HUDEP-2 (cell line): ENCODE data around the gene SP7.
"Not testable (repeated sequence)": the region's sequence is repeated elsewhere in the genome, so short reads cannot be mapped to it uniquely, and the experiment has no call there.

Source experiments
- DNase-seq, 76 experiments: peaks; one replicate each; lab custom pipeline; 2025; ENCODE audit not compliant: unreplicated experiment in 76 of 76; lab: John Stamatoyannopoulos, UW

SP7 gene

DNA sequence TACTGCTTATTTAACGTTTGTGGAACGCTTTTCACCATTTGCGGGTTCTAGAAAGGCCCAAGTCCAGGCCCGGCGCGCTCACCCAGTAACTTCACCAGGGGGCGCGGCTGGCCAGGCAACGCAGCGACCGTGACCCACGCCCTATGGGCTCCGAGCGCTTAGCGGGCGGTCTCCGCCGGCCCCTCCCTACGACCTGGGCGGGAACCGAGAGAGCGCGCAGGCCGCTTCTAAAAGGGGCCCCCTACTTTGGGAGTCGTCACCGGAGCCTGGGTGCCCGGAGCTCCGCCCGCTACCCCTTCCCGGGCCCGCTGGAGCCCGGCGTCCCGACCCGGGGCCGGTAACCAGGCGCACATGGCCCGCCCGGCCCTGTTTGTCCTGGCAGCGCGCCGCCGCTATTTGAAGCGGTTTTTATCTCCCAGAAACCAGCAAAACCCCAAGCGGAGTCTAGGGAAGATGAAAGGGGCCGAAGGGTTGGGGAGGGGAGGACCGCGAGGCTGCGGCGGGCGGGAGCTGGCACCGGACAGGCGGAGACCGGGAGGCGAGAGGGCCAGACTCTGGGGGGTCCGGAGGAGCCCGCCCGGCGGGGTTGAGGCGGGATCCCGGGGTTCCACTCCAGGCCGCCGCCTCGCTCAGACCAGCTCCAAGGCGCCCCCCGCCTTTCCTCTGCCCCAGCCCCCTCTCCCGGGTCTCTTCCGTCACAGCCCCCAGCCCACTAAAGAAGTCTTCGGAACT lies 11.2 kb downstream of the SP7 start:
- peak in 75 of 76 experiments; percentile 38 to 93 (median 87) for DNase-seq

DNA sequence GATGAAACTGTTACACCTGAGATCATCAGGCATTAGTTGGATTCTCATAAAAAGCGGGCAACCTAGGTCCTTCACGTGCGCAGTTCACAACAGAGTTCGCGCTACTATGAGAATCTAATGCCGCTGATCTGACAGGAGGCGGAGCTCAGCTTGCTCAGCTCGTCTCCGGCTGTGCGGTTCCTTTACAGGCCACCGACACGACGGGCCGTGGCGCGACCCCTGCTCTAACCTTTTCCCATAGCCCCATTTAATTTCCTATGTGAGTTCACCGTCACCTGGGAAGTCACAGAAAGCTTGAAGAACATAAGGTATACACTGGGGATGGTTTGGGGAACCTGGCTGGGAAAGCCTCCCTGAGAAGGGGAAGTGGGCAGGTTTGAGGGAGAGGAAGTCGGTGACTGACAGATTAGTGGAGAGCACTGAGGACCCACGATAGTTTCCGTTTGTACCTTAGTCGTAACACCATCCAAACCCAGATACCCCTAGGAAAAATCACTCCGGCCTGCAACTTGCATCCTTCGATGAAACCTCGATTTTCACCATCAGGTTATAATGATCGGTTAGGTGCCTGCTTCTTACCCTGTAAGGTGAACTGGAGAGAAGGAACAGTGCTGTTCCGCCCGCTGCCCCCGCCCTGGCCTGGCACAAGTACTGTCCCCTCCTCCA lies 11.9 kb downstream of the SP7 start:
- DNase-seq, result peak in 46 of 76 experiments; percentile 5 to 69 (median 33)

DNA sequence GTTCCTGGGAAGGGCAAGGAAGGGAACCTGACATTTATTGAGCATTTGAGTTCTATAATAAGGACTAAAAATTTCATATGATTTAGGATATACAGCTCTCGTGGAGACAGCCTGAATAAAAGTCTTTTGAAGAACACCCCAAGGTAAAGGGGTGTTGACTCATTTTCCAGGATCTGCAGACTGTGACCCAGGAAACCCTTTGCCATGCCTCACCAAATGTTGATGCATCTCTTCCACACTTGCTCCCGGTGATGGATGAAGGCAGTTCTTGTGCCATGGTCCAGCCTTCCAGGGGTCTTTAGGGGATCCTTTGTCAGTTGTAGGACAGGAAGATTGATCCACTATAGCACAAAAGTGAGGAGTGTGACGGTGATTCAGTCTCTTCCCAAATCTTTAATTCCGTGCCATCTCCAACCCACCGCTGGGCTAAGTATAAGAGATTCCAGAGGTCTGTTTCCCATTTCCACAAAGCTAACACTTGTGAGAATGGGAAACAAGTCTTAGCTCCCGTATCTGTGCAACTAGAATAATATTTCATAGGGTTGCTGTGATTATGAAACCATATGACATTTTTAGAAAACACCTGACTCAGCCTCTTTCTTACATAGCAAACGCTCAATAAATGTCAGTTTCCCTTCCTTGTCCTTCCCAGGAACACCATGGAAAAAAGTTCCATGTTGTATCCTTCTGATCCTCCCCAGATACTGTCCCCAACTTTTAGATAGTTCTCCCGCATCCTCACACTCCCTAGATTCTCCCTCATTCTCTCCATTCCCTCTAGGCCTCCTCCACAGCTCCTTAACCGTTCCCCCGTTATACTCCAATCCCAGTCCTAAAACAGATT lies 15.6 kb downstream of the SP7 start:
- DNase-seq, result no peak

DNA sequence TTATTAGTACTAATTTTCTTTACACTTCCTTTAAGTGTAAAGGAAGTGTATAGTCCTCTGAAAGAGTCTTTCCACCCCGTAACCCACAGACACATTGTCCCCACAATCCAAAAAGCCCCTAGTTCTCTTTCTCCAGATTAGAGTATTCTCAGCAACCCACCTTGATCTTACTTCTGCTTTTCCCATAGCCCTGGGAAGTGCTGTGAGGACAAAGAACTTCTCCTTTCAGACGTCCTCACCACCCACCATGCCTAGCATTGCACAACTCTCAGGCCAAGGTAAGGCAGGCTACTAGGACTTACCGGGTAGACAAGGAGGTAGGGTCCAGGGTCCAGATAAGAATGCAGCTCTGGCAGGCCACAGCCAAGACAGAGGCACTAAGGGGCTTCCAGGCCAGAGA lies 22.2 kb downstream of the SP7 start:
- DNase-seq, result no peak

DNA sequence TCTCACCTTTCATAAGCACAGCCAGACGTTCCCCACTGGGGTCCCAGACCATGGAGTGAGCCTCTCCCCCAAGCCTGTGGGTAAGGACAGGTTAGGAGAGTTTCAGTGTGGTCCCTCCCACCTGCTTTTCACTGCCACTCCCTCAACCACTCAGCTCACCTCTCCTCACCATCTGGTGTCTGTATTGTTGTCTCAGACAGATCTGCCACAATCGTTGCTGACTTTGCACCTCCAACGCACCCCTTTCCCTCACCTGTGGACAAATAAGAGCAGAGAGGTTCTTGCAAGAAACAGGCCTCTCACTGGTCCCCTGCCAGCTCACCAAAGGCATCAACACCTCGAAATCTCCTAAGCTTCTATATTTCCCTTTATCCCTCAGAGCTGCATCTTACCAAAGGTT lies 27.9 kb downstream of the SP7 start:
- DNase-seq, result no peak

DNA sequence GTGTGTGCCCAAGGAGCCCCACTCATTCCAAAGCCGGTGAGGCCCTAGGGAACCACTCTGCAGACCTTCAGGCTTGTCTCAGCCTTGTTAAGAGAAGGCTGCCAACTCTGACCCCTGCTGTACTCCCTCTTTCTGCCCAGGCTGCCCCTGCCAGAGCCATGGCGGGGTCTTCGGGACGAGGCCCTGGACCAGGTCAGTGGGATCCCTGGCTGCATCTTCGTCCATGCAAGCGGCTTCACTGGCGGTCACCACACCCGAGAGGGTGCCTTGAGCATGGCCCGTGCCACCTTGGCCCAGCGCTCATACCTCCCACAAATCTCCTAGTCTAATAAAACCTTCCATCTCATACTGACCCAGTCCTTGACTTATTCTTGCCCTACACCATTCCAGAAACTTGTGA lies 29.3 kb downstream of the SP7 start:
- no peak for DNase-seq

DNA sequence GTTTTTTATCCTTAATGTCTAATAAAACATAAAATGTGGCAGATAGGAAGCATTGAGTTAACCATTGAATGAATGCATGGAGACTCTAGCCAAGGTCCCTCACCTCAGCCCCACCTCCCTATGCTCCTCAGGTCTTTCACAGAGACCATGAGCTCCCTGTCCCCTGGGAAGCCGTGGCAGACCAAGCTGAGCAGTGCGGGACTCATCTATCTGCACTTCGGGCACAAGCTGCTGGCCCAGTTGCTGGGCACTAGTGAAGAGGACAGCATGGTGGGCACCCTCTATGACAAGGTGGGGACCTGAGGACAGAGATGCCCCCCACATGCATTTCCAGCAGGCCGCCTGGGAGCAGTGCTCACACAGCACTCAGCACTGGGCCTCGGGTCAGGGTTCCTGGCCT lies 33.3 kb downstream of the SP7 start:
- DNase-seq, result no peak

DNA sequence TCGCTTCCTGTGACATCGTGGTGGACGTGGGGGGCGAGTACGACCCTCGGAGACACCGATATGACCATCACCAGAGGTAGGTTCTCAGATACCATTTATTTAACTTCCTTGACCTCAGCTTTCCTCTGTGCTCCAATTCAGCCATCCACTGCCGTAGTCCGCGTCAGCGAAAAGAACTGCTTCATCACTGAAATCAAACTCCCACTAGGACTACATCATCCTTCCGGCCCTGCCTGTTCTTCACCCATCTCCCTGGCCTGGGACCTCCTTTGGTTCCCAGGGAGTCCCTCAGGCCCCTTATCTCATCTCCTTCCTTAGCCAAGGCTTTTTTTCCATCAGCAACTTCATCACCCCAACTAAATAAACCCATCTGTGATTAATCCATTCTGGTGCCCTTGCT lies 36.0 kb downstream of the SP7 start:
- peak in 1 of 76 experiments; percentile 7 for DNase-seq

DNA sequence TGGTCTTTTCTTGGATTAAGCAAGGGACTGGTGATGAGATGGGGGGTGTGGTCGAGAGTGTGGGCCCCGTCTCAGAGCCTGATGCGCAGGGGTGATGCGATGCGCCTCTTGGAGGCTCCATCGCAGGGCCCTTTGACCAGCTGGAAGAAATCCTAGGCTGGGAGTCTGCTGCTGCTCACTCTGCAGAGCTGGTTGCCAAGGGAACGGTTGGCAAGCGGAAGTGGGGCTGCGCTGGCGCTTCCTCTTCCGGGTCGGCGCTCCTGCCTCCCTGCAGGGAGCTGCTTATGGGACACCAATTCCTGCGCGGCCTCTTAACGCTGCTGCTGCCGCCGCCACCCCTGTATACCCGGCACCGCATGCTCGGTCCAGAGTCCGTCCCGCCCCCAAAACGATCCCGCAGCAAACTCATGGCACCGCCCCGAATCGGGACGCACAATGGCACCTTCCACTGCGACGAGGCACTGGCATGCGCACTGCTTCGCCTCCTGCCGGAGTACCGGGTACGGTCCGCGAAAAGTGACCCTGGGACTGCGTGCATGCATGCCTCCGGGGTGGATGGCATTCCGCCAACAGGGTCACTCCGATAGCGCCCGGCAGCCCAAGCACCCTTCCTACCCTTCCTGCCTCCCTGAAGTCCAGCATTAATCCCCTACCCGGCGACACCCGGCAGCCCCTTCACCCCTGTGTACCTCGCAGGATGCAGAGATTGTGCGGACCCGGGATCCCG lies 36.5 kb downstream of the SP7 start, which contains the start of gene MYG1:
Gene MYG1, plus strand, starts transcription at position 242 of the 727 bp plus-strand sequence. Its CDS starts 43 bp downstream, at position 285.
- DNase-seq, result peak in 74 of 76 experiments; percentile 42 to 88 (median 79)

DNA sequence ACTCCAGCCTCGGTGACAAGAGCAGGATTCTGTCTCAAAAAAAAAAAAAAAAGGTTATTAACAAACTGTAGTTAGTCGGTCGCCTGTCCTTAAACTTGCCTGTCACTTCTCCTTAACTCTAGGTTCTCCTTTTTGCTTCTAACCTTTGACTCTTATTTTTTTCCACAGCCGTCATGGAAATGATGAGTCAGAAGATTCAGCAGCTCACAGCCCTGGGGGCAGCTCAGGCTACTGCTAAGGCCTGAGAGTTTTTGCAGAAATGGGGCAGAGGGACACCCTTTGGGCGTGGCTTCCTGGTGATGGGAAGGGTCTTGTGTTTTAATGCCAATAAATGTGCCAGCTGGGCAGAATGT lies 37.1 kb downstream of the SP7 start:
- DNase-seq, result peak in 37 of 76 experiments; percentile 3 to 80 (median 45)

DNA sequence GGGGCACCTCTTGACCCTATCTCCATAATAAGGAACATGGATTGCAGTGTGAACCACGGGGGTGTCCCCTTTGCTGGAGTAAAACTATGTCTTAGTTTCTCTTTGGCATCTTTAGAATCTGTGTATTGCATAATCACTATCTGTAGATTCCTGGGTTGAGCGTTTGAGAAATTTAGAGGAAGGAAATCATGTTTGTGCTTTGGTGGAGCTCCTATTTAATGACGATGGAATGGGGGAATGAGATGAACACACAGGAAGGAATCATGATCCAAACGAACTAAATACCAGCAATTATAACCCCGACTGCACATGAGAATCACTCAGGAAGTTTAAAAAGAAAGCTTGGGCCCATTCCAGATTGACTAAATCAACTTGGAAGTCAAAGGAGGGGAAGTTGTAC lies 38.0 kb downstream of the SP7 start:
- DNase-seq, result no peak

DNA sequence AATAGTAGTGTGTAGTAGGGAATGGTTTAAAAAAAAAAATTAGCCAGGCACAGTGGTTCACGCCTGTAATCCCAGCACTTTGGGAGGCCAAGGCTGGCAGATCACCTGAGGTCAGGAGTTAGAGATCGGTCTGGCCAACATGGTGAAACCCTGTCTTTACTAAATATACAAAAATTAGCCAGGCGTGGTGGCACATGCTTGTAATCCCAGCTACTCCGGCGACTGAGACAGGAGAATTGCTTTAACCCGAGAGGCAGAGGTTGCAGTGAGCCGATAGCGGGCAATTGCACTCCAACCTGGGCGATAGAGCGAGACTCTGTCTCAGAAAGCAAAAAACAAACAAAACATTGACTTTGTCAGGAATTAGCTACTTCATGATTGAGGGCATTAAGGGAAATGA lies 39.0 kb downstream of the SP7 start:
- not testable (repeated sequence) for DNase-seq

DNA sequence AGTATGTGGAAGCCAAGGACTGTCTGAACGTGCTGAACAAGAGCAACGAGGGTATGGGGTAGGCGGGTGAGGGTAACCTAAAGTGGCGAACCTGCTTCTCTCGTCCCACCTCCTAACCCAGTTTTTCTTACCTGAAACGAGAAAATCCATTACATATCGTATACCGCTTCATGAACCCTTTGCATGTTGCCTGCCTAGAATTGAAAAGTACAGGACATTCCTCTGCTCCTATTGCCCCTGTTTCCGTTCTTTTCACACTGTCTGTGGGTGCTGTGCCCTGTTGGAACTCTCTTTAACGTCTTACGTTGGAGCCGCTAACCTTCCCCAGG lies 40.3 kb downstream of the SP7 start:
- DNase-seq, result no peak

DNA sequence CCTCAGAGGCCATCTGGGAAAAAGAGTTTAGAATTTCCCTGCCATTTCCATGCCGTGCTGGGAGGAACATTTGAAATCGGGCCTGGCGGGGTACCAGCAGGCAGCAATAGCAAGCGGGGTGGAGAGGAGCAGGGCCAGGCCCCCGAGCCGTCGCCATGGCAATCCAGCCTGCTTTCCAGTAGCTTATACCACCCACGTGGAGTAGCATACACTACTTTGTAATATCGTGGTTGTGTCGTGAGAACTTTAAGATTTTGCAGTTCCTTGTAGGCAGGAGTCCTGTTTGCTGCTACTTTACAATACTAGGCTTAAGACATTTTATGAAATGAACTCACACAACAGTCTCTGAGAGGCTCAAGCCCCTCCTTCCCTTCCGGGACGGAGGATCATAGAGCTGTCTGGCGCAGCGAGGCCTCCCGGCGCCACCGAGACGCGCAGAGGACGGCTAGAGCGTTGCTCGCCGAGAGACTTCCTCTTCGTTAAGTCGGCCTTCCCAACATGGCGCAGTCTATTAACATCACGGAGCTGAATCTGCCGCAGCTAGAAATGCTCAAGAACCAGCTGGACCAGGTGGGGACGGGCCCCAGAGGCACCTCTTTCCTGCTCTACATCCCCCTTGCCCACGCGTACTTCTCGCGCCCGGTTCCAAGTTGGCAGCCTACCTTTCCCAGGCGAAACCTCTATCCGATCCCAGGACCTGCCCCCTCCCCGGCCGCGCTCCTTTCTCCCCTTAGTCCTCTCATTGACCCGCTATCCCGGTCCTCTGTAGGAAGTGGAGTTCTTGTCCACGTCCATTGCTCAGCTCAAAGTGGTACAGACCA lies 40.9 kb downstream of the SP7 start, which contains the start of gene PFDN5:
Gene PFDN5, plus strand, starts transcription at position 473 of the 821 bp plus-strand sequence. Its CDS starts 26 bp downstream, at position 499.
- peak in 74 of 76 experiments; percentile 26 to 89 (median 76) for DNase-seq

DNA sequence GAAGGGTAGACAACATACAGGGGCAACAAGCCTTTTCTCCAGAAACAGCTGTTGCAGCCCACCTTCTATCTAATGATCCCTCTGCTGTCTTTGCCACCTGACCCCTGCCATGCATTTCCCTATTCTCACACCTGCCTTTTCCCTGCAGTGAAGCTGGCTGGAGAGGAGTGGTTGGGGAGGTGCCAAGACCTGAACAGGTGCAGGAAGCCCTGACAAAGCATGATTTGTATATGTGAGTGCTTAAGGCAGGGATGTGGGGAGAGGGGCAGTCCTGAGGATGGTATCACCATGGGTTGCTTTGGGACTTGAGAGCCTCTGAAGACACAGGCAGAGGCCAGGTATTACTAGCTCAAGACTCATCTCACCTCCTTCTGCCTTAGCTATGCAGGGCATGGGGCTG lies 43.7 kb downstream of the SP7 start:
- DNase-seq, result no peak

DNA sequence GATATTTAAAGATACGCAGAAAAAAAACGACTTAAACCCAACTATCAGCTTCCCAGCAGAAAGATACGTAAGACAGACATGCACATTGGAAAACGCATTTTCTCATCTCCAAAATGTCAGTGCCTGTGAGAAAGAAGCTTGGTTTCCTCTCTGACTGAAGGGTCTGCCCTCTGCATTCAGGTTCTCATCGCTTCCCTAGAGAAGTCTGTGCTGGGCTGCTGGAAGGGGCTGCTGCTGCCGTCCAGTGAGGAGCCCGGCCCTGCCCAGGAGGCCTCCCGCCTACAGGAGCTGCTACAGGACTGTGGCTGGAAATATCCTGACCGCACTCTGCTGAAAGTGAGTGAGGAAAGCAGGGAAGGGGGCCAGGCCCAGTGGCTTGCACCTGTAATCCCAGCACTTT lies 45.5 kb downstream of the SP7 start:
- no peak for DNase-seq

DNA sequence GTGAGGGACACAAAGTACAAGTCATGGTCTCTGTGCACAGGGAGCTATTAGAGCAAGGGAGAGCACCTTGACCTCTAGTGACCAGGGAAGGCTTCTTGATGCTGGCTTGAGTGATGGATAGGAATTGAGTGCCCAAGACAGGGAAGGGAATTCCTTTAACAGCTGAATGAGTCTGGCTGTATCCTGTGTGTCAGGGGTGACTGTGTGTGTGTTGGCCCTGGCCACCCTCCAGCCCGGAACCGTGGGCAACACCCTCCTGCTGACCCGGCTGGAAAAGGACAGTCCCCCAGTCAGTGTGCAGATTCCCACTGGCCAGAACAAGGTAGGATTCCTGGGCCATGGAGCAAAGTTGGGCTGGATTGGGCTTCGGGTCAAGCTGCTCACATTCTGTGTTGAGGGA lies 46.3 kb downstream of the SP7 start:
- DNase-seq, result no peak

DNA sequence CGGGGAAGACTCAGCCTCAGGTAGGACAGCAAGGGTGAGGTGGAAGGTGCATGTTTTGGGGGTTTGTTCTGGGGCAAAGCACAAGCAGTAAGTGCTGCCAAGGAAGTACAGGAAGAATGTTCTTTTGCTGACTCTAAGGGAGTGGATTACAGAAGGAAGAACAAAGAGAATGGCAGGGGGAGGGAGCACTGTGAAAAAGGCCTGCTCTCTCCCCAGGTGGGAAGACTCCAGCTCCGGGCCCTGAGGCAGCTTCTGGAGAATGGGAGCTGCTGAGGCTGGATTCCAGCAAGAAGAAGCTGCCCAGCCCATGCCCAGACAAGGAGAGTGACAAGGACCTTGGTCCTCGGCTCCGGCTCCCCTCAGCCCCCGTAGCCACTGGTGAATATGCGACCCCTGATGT lies 47.8 kb downstream of the SP7 start:
- no peak for DNase-seq

DNA sequence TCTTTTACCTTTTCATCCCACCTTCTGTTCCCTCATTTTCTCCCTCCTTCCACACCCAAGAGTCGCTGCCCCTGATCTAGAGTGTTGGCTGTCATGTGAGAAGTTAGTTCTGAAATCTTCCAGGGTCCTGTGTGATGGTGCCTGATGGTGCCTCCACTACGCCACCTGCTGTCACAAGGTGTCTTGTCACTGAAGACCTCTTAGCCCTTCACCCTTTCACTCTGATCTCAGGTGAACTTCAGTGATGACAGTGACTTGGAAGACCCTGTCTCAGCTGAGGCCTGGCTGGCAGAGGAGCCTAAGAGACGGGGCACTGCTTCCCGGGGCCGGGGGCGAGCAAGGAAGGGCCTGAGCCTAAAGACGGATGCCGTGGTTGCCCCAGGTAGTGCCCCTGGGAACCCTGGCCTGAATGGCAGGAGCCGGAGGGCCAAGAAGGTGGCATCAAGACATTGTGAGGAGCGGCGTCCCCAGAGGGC lies 48.4 kb downstream of the SP7 start:
- DNase-seq, result peak in 50 of 76 experiments; percentile 3 to 62 (median 32)

DNA sequence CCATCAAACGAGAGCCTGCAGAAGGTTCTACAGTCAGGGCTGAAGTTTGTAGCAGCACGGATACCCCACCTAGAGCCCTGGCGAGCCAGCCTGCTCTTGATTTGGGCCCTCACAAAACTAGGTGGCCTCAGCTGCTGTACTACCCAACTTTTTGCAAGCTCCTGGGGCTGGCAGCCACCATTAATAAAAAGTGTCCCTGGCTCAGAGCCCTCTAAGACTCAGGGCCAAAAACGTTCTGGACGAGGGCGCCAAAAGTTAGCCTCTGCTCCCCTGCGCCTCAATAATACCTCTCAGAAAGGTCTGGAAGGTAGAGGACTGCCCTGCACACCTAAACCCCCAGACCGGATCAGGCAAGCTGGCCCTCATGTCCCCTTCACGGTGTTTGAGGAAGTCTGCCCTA lies 49.7 kb downstream of the SP7 start:
- no peak for DNase-seq
